ENCODE results near the gene SEPTIN7.
"Not testable (repeated sequence)": the region's sequence is repeated elsewhere in the genome, so short reads cannot be mapped to it uniquely, and the experiment has no call there.

Gene SEPTIN7

GRCh38 chr7:35800718-35801391 lies at the start of gene SEPTIN7:
Gene SEPTIN7 (plus strand): TSS chr7:35801057. CDS start chr7:35801210, 153 bp downstream.
- peak; percentile 100 for DNase-seq (ENCODE audit: low spot score)

- DNase-seq (ENCODE audit: low spot score) = peak; percentile 58
These were observed 48.1 kb upstream of the SEPTIN7 start for GRCh38 chr7:35752742-35753141.

GRCh38 chr7:35753761-35754603 lies 46.9 kb upstream of the SEPTIN7 start:
- peak; percentile 93 for DNase-seq (ENCODE audit: low spot score)

- no peak for DNase-seq (ENCODE audit: low spot score)
These were observed 46.1 kb upstream of the SEPTIN7 start for GRCh38 chr7:35754741-35755140.

GRCh38 chr7:35755711-35756110 lies 45.1 kb upstream of the SEPTIN7 start:
- DNase-seq (ENCODE audit: low spot score) = no peak

GRCh38 chr7:35756453-35756852 lies 44.4 kb upstream of the SEPTIN7 start:
- not testable (repeated sequence) for DNase-seq (ENCODE audit: low spot score)

GRCh38 chr7:35757574-35757973 lies 43.3 kb upstream of the SEPTIN7 start:
- no peak for DNase-seq (ENCODE audit: low spot score)

- no peak for DNase-seq (ENCODE audit: low spot score)
These were observed 42.4 kb upstream of the SEPTIN7 start for GRCh38 chr7:35758421-35758820.

- no peak for DNase-seq (ENCODE audit: low spot score)
These were observed 40.6 kb upstream of the SEPTIN7 start for GRCh38 chr7:35760143-35760745.

GRCh38 chr7:35761871-35762677 lies 38.8 kb upstream of the SEPTIN7 start:
- DNase-seq (ENCODE audit: low spot score) = no peak

- DNase-seq (ENCODE audit: low spot score) = no peak
These were observed 38.1 kb upstream of the SEPTIN7 start for GRCh38 chr7:35762781-35763180.

- DNase-seq (ENCODE audit: low spot score) = peak; percentile 85
These were observed 32.5 kb upstream of the SEPTIN7 start for GRCh38 chr7:35768346-35768745.

- DNase-seq (ENCODE audit: low spot score) = no peak
These were observed 29.1 kb upstream of the SEPTIN7 start for GRCh38 chr7:35771776-35772175.

- no peak for DNase-seq (ENCODE audit: low spot score)
These were observed 26.9 kb upstream of the SEPTIN7 start for GRCh38 chr7:35773994-35774393.

- DNase-seq (ENCODE audit: low spot score) = peak; percentile 56
These were observed 24.2 kb upstream of the SEPTIN7 start for GRCh38 chr7:35776686-35777085.

GRCh38 chr7:35777121-35777520 lies 23.7 kb upstream of the SEPTIN7 start:
- peak; percentile 92 for DNase-seq (ENCODE audit: low spot score)

GRCh38 chr7:35780070-35780469 lies 20.8 kb upstream of the SEPTIN7 start:
- no peak for DNase-seq (ENCODE audit: low spot score)

GRCh38 chr7:35781200-35781701 lies 19.6 kb upstream of the SEPTIN7 start:
- DNase-seq (ENCODE audit: low spot score) = peak; percentile 92

- DNase-seq (ENCODE audit: low spot score) = no peak
These were observed 18.9 kb upstream of the SEPTIN7 start for GRCh38 chr7:35781767-35782515.

GRCh38 chr7:35784332-35784731 lies 16.5 kb upstream of the SEPTIN7 start:
- no peak for DNase-seq (ENCODE audit: low spot score)

- peak; percentile 89 for DNase-seq (ENCODE audit: low spot score)
These were observed 15.6 kb upstream of the SEPTIN7 start for GRCh38 chr7:35785250-35785649.

All from globus pallidus (tissue), 1 donor.